Left renal cortex interstitium (tissue), 4 donors: ENCODE measurements around the gene RNF186. TPM values are rescaled to one million over a fixed set of nuclear protein-coding genes. Genes with fewer than 3 reads are reported as not detected.

ENCODE experiments used
- DNase-seq, 4 donors: peaks; one replicate each; pipeline ENCODE4 v3.0.0-alpha.2; 2013; ENCODE audit warnings: low read depth in 4 of 4, low spot score in 2 of 4, missing footprints in 1 of 4
- polyA plus RNA-seq, 4 donors: library from polyadenylated mRNA; unstranded; fragments of 120-200 nt; gene quantifications; one replicate each; pipeline ENCODE4 v1.2.1, GENCODE V29; 2013; ENCODE audit not compliant: insufficient read length in 4 of 4

Gene RNF186
- polyA plus RNA-seq, 4 donors: 0.27 to 0.56 (median 0.44) TPM

DNA sequence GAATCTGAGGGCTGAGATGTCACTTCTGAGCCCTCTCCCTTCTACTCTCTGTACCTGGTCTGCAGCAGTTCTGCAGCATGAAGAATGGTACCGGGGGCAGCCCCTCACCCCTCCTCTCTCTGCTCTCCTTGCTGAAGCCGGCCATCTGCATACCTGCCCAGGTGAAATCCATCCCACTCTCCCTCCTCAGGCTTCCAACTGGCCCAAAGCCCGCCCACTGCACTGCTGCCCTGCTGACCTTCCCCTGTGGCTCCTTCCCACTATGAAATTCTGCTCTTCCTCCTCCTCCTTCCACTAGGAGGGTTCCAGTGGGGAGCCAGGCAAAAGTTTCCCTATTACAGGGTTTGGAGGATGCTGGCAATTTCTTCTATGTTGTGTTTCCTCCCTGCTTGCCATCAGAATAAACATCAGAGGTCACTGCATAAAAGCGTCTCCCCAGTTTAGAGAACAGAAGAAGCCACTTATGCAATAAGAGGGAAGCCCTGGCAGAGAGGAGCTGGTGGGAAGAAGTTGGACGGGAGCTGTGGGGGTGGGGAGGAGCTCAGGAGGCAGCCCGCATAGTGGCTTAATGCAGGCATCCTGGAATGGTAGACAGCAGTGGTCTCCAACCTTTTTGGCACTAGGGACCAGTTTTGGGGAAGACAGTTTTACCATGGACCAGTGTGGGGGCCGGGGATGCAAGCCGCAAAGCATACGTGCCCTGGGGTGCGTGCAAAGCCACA is 45.7 kb downstream of the RNF186 start:
- DNase-seq: no peak

DNA sequence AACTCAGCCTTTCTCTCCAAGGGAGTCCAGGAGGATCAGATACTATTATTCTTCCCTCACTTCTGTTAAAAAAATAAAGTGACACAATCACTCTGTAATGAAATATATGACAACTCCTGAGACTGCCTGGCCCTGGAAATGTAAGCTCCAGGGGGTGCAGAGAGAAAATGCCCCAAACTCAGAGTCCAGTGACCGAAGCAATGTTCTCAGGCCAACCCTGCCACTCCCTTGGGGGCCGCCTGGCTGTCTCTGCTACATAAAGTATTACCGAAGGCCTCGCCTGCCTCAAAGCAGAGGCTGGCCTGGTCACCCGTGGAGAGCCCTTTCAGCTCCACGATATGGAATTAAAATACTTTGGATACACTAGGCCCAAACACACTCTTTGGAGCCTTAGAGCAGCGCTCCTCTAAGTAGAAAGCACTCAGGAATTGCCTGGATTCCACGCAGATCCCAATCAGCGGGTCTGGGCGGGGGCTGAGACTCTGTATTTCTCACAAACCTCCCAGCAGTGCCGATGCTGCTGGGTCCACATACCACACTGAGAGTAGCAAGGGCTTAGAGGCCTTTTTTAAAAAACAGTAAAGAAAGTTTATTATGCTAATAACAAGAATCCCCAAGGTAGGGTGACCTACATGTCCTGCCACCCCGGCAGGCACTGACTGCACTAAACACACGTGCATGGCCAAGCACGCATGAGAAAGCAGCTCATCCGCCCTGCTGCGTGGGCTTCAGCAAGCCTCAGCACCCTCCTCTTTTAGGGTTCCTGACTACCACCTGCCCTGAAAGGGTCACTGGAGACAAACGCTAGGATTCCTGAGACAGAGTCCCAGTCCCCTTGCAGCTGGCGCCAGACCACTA is 46.5 kb downstream of the RNF186 start:
- no peak for DNase-seq

DNA sequence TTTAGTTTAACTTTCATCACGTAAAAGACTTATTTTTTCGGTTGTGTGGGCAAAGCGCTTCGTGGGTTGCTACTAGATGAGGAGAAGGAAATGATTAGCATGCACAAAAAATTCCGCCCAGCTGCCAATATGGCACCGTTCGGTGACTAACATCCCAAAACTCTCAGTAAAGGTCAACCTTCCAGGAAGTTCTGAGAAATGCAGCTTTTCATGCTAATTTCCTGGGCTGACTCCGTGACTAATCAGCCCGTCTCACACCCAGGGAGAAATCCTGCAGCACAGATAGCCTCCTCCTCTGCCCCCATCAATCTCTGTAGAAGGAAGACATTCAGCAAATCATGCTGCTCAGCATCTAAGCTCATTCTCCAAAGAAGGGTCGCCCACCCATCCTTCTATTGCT is 49.5 kb downstream of the RNF186 start:
- DNase-seq: no peak

DNA sequence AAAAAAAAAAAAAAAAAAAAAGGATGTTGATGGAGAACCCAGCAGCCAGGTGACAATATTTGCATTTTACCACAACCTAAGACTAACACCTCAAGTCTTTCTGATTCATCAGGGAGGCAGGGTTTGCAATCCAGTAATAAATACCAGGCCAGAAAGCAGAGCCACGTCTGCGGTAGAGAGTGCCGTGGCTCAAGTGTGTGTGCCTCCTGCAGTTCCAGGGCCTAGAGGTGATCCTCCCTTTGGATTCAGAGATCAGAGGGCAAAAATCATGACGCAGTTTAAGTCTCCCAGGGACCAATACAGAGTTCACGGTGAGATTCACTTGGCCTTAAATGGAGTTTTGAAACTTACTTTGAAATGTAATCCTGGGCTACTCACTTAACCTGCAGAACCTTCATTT is 50.2 kb downstream of the RNF186 start:
- no peak for DNase-seq

Other genes with a start within 250 kb of the RNF186 start
- gene NBL1, start 171.0 kb downstream of the RNF186 start, polyA plus RNA-seq: 10 to 100 TPM; 21.6 to 39.8 (median 26.7) TPM
- 1 to 10 TPM in 3 of 4 donors, under 1 TPM in 1; 0.97 to 2.5 (median 2.1) TPM for gene HTR6, start 150.4 kb downstream of the RNF186 start, polyA plus RNA-seq
- 10 to 100 TPM; 17.5 to 24.2 (median 18.8) TPM for gene TMCO4, start 15.4 kb downstream of the RNF186 start, polyA plus RNA-seq
- 10 to 100 TPM; 12.3 to 54.1 (median 21.2) TPM for gene OTUD3, start 67.1 kb upstream of the RNF186 start, polyA plus RNA-seq
- not detected for gene PLA2G2E, start 108.3 kb upstream of the RNF186 start, polyA plus RNA-seq
- under 1 TPM in 1 of 4 donors, not detected in 3; 0.13 TPM for gene PLA2G2A, start 164.3 kb upstream of the RNF186 start, polyA plus RNA-seq